Endometrium (tissue), 2 donors: Measurements from ENCODE around the gene UNC50.

Source experiments
- FAIRE-seq: peaks from 2 replicates; lab custom pipeline; 2012; peaks lifted over from hg19 to GRCh38; lab: Jason Lieb, UNC
- donor health status: control.
- donor health status: control.

UNC50 gene

GRCh38 chr2:98665677-98666076, 57.3 kb downstream of the UNC50 start:
- FAIRE-seq = no peak
